EL (cell line): ENCODE data around the gene NLRP9.

Experiments
- DNase-seq: peaks from one replicate; pipeline ENCODE4 v3.0.0-alpha.2; 2016

The NLRP9 gene

DNA sequence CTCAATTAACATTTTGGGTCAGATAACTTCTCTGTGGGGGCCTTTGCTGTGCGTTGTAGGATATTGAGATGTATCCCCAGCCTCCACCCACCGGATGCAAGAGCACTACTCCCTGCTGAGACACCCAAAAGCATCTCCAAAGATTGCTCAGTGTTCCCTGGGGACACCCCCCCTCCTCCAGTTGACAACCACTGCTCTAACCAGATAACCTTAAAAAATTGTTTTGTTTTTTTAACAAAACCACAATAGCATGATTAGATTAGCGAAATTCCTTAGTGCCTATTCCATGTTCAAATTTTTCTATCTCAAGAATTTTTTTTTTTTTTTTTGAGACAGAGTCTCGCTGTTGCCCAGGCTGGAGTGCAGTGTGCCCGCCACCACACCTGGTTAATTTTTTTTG, 65.8 kb downstream of the NLRP9 start:
- DNase-seq = peak; percentile 74

DNA sequence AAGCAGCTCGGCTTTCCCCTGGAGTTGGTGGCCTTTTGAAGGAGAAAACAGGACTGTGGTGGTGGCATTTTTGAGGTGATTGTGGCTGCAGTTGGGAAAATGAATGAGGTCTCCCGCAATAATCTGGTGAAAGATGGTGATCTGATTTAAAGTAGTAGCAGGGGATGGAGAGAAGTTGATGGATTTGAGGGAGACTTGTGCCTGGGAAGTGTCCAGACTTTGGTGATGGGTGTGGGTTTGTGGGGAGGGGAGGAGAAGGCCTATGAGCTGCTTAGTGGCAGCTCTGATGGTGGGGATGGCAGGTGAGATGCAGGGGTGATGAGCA, 67.2 kb downstream of the NLRP9 start:
- DNase-seq = no peak

DNA sequence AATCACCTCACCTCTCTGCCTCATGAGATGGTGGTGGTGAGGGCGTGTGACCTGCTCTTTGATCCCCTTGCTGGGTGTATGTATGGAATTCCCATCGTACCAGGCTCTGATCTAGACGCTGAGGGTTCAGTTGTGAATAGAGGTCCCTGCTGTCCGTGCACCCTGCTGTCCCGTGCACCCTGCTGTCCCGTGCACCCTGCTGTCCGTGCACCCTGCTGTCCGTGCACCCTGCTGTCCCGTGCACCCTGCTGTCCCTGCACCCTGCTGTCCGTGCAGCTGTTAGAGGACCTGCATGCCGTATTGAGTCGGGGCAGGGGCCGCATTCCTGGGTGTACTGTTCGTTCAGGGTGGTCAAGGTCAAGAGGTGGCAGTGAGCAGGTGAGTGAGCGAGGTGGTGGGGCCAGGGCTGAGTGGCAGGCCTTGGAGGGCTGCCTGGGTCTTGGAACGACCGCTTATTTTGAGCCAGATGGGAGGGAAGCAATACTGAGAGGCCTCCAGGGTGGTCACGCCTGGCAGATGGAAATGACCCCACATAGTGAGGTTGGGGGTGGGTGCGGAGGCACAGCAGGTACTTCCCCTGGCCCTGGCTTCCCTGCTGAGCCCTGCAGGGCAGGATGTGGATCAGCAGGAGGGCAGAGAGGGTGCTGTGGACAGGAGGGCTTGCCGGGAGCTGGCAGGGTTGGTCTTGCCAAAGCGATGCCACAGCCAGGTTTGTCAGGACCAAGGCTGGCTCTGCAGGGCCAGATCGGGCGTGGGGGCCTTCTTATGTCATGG, 67.7 kb downstream of the NLRP9 start:
- no peak for DNase-seq

DNA sequence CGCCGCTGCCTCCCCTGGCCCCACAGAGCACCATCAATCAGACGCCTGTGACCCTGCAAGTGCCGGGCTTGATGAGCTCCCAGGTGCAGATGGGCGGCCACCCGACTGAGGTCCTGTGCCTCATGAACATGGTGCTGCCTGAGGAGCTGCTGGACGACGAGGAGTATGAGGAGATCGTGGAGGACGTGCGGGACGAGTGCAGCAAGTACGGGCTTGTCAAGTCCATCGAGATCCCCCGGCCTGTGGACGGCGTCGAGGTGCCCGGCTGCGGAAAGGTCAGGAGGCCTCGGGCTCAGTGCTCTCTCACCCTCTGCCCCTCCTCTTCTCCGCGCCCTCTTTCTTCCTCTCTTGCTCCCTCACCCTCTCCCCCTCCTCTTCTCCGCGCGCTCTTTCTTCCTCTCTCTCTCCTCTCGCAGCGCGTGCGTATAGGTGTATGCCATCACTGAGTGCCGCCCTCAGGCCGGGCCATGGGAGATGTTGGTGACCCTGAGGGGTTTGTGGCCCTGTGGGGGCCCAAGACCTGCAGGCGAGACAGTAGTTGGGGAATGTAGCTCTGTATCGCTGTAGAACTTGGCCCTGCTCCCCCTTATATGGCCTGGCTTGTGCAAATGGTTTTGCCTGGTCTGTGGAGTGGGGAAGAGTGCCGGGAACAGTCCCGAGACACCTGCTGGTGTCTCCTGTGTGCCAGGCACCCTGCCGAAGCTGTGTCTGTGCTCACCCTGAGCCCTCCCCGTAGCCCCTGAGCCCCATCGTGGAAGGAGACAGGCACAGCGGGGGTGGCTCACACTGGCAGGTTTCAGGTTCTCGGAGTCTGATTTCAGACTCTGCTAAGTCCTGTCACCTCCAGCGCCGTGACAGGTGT, 68.6 kb downstream of the NLRP9 start:
- no peak for DNase-seq

DNA sequence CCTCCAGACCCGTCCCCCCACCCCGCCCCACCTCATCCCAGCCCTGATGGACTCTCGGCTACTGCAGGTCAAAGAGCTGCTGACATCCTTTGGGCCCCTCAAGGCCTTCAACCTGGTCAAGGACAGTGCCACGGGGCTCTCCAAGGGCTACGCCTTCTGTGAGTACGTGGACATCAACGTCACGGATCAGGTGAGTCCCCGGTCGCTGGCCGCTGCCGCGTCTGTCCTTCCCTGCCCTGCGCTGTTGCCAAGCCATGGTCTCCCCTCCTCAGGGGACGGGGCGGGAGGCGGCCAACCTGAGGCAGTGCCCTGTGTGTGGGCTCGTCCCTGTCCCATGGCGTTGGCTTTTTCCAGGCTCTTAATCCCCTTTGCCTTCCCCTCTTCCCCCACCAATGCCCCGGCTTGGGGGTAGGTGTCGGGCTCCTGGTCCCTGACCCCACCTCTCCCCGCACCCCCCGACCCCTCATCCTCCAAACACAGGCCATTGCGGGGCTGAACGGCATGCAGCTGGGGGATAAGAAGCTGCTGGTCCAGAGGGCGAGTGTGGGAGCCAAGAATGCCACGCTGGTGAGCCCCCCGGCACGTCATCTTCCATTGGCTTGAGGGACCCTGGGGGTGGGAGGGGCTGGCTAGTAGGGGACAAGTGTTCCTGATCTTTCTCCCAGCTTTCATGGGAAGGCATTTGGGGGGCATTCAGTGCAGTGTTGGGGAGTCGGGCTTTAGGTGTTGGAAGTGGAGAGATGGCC, 69.4 kb downstream of the NLRP9 start:
- no peak for DNase-seq

DNA sequence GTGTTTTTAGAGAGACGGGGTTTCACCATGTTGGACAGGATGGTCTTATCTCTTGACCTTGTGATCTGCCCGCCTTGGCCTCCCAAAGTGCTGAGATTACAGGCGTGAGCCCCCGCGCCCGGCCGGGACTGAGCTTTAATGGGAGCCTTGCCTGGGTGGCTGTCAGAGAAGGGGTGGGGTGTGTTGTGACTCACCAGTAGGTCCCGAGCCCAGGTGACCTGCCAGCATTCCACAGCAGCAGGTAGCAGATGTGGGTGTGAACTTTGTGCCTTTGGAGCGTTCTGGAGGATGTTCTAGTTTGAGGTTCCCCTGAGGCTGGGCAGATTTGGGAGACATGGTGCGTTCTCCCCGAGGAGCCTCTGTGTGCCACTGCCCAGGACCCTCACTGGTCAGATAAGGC, 70.2 kb downstream of the NLRP9 start:
- DNase-seq = no peak

DNA sequence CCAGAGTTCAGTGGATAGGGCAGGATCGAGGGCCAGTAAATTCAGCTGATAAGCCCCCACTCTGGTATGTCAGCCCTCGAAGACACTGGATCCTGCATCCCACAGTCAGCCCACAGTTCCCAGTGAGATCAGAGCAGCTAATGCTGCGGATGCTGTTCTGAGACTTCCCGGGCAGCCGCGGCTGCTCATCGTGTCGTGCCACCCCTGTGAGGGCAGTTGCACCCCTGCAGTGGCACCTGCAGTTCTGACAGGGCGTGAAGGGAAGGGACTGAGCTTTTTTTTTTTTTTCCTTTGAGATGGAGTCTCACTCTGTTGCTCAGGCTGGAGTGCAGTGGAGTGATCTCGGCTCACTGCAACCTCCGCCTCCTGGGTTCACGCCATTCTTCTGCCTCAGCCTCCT, 70.7 kb downstream of the NLRP9 start:
- no peak for DNase-seq

DNA sequence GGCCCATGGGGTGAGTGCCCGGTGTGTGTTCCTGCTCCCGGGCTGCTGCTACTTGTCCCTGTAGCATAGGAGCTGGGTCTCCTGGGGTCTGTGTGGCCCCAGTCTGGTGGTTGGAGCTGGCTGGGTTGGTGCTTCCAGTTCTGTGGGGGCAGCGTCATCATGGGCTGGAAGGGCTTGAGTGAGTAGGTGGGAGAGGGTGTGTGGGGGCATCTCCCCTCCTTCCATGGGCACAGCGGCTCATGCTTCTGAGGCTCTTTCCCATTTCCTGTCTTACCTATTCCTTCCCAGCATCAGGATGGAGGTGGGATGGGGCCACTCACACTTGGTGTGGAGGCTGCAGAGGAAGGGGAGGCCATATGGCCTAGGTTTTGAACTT, 71.2 kb downstream of the NLRP9 start:
- DNase-seq = no peak

DNA sequence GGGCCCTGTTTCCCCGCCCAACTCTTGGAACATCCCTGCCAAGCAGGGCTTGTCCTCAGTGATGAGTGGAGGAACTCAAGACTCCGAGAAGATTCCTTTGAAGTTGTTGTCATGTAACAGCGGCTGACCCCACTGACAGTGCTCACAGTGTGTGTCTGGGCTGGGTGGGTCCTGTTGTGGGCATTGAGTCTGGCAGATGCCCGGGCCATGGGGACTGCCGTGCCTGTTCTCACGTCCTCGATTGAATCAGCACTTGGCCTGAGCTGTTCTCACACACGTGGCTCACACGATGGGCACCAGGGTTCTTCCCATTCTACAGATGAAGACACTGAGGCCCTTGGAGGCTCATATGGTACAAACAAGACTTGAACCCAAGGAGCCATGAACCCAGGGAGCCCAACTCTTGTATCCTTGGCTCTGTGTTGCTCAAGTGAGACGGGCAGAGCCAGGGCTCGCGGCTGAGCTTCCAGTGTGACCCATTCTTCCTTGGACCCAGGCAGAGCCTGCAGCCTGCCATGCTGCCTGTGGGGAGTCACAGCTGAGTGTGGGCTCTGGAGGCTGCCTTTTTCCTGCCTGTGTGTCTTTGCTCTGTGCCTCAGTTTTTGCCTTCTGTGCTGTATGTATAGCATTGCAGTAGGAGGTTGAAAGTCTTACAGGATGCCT, 71.7 kb downstream of the NLRP9 start:
- no peak for DNase-seq

DNA sequence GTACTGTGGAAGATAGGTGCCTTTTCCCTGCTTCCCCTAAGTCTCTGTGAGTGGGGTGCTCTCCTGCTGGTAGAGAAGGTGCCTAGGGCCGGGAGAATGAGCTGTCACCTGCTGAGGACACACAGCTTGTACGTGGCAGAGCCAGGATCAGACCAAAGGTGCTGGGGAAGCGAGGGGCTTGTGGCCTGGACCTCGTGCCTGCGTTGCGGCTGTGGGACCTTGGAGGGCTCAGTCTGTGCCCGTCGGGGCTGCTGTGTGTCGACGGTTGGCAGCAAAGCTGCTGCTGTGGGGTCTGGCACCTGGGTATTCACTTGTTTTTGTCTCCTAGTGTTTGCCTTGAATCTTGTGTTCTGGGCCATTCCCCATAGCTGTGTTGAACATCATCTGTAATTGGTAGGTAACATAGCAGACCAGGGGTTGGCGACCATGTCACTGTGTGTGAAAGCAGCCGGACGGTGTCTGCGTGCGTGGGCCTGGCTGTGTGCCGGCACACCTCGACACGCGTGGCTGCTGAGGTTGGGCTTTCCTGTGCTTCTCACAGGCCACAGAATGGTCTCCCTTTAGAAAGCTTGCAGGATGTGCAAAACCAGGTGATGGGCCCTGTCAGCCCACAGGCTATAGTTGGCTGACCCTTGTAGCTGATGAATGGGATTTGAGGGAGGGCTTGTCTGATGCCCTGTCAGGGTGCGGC, 74.2 kb downstream of the NLRP9 start:
- DNase-seq = no peak

DNA sequence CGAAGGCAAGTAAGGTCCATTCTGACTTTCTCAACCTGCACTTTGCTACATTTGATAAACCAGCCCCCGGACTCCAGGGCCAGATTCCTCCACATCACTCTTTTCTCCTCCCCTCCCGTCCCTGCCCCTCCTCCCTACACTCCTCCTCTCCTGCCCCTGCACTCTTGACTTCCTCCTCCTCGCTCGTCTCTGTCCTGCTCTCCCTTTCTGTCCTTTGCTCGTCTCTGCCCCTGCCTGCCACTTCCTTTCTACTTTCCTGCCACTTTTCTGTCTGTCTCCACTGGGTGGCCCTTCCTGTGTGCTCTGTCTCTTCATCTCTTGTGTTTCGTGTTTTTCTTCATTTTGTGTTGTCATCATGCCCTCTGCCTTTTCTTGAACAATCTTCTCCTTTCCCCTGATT, 76.4 kb downstream of the NLRP9 start:
- no peak for DNase-seq

DNA sequence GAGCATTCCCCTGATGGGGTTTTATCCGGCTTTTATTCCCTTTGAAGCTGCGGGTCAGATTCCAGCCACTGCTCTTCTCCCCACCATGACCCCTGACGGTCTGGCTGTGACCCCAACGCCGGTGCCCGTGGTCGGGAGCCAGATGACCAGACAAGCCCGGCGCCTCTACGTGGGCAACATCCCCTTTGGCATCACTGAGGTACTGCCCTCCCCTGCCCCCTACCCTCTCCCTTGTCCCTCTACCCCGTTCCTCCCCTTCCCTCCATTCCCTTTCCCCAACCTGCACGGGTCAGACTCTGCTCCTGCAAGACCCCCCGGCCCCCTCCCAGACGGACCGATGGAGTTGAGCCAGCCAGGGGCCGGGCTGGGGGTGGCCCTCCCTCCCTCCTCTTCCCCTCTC, 77.2 kb downstream of the NLRP9 start:
- no peak for DNase-seq

DNA sequence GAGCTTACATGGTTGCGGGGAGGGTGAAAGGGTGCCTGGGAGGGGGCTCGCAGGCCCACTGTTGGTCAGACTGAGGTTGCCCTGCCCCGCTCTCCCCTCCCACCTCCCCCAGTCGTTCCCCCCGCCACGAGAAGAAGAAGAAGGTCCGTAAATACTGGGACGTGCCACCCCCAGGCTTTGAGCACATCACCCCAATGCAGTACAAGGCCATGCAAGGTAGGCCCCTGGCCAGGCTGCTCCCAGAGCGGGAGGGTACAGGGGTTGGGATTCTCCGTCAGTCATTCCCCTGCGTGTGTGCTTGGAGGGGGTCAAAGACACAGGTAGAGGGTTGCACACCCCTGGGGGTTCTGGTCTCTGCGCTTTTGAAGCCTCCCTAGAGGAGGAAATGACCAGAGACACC, 77.8 kb downstream of the NLRP9 start:
- DNase-seq = no peak

DNA sequence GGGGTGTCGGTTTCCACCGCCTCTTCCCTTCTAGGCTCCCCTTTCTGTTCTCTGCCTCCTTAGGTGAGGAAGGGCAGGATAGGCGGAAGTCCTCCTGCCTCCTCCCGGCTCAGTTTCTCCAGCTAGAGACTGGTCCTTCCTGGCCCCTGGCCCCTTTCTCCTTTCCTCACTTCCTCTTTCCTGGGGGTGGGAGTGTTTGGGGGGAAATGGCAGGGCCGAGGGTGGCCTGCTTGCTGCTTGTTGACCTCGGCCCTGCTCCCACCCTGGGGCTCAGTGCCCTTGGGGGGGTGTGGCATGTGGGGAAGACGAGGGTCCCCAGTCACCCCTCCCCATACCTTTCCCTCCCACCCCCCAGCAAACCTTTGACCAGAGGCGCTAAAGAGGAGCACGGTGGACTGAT, 78.4 kb downstream of the NLRP9 start:
- DNase-seq = no peak

DNA sequence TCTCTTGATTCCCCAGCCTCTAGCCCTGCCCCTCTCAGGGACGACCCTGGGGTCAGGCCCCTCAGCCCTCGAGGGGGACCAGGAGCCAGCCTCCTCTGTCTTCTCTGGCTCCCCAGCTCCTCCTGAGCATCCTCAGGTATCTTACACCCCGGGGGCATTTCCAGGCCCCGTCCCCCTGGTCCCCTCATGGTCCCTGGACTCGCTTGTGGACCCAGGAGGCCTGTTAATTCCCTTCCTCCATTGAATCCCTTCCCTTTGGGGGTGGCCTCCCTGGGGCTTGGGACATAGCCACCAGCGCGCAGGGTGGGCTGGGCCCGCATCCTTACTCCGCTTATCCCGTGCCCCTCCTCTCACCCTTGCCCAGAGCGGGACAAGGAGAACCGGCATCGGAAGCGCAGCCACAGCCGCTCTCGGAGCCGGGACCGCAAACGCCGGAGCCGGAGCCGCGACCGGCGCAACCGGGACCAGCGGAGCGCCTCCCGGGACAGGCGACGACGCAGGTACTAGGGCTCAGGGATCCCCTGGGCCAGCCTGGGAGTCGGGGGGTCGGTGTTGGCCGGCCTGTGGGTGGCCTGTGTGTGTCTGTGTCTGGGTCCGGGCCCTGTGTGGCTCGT, 79.2 kb downstream of the NLRP9 start:
- DNase-seq = no peak
